ENCODE results near the gene COL8A1.
"Not testable (repeated sequence)": the region's sequence is repeated elsewhere in the genome, so short reads cannot be mapped to it uniquely, and the experiment has no call there.

COL8A1 gene

DNA sequence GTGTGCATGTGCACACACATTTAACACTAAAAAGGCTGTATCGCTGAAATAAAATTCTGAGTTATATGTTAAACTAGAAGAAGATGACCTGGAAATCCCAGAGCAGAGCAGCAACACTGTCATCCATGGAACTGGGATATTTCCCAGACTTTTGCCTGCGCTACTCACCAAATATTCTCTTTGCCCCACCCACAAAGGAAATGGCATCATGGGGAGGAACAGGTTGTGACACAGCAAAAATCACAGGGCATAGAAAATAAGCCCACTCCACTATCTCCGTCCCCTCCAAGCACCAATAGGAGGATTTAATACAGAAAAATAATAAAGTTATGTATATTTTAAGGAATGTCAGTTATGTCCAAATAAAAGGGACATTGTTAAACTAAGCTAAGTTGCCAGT is 71.7 kb downstream of the COL8A1 start:
- DNase-seq (ENCODE audit: low spot score): no peak

DNA sequence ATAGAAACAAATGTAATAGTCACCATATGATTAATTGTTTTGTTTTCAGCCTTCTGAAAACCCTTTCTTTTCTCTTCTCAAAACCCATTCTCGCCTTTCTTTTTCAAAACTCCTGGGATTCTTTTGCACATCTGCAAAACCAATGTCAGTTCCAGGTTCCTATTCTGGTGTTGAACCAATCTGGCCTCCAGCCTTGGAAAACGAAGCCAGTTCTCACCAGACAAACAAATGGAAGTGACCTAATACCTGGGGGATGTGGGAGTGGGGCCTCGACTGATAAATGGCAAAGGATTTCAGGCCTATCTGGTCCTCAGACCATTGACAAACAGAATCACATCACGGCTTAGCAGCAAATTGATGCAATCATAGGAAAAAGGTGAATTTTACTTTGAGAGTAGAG is 73.0 kb downstream of the COL8A1 start:
- no peak for DNase-seq (ENCODE audit: low spot score)

DNA sequence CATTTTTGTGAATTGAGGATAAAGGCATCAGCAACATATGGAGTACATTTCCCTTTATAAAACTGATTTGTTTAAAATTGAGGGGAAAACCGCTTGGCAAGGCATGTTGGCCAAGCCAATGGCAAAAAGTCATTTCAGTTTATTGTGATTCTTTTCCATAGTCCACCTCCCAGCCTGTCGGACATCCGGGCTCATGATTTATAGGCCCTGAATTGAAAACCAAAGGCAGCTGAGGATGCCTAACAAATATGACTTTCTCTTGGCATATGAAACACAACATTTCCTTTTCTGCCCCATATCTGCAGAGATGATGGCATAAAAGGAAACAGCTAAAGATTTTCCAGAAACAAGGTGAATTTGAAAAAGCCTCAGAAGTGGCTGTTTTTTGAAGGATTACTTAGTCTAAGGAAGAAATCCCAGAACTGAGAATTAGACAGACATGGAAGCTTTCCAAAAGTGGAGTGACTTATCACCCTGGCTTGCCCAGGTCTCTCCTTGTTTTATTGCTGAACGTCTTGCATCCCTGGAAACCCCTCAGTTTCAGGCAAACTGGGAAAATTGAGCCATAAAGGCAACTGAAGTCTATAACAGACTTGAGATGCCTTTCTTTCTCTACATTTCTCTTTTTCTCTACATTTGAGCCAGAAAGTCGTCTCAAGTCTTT is 74.0 kb downstream of the COL8A1 start:
- no peak for DNase-seq (ENCODE audit: low spot score)

DNA sequence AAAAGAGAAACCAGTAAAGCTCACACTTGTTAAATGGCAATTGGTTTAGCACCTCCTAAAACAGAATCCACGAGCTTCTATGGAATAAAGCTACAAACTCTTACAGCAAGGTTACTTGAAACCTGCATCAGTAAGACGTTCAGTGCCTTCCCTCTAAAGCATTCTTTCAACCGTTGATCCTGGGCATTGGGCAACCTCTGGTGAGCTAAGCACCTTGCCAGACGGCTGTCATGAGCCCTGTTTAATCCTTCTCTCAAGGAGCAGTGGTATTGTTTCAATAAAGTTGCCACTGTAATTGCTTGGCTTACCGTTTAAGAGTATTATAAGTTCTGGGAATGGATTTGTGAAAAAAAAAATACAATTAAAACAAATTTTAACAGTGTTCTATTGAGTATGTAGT is 75.0 kb downstream of the COL8A1 start:
- DNase-seq (ENCODE audit: low spot score): no peak

DNA sequence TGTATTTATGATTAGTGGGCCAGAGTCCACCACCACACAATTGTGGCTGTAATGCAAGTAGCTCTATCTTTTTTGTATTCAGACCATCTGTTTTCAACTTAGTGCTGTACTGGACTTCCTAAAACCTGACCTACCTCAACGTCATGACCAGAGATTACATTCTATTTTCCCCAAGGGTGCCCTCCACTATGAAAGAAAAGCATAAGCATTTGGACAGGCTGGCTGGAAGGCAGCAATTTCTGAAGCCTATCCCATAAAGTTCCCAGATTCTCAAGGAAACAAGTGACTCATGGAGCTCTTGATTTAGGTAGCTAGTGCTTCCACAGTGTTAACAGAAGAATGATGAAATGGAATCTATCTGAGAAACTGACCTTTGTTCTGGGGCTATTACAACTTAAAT is 75.8 kb downstream of the COL8A1 start:
- DNase-seq (ENCODE audit: low spot score): no peak

DNA sequence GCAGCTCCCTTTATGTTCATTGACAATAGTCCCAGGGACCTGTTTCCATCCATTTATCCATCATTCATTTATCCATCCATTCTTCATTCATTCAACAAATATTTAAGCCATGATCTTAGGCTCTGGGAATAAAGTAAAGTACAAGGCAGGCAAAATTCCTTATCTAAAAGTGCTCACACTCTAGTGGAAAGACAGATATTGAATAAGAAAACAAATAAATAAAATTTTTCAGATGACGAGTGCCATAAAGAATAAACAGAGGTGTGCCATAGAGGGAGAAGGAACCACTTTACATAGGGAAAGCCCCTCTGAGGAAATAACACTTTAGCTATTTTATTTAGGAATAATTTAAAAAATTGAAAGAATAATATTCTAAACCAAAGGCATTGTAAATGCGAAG is 76.2 kb downstream of the COL8A1 start:
- DNase-seq (ENCODE audit: low spot score): no peak

DNA sequence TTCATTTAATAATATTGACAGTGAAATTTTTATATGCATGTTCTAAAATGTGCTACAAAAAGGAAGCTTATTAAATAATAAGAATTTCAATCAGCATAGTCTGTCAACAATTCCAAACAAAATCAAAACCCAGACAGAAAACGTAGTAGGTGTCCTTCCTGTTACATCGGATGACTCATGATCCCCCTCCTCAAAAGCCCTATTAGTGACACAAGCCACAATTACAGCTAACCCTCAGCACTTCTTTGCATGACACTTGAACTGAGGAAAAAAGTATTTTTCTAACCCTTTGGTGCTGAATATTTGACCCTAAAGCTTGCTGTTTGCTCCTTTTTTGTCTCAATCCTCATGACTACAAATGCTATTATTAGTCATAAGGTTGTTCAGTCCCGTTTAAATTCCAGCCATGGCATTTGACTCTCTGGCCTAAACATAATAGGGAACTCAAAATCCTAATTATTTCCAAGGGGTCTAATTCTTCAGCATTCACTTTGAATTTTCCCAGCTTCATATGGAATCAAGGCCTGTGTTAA is 78.1 kb downstream of the COL8A1 start:
- no peak for DNase-seq (ENCODE audit: low spot score)

DNA sequence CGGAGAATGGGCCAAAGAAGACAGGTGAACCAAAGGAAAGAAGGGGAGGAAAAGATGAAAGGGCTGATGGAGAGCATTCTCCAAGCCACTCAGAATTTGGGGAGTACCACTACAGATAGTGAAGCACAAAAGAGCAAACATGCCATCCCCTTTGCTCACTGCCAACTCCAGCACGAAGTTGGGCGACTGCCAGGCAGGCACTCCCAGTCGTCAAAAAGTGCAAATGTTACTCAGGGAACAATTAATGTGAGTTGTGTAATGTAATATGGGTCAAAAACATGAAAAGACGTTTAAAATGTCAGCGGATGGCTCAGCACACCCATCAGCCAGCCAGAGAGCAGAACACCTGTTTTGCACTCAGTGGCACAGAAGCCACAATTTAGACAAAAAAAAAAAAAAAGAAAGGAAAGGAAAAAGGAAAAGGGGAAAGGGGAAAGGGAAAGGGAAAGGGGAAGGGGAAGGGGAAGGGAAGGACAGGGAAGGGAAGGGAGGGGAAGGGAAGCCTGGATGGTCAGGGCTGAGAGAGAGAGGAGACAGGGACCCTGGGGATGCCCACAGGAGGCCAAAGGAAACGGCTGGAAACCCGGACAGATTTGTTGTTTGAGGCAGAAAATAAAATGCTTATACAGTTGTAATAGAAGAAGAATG is 82.7 kb downstream of the COL8A1 start:
- no peak for DNase-seq (ENCODE audit: low spot score)

DNA sequence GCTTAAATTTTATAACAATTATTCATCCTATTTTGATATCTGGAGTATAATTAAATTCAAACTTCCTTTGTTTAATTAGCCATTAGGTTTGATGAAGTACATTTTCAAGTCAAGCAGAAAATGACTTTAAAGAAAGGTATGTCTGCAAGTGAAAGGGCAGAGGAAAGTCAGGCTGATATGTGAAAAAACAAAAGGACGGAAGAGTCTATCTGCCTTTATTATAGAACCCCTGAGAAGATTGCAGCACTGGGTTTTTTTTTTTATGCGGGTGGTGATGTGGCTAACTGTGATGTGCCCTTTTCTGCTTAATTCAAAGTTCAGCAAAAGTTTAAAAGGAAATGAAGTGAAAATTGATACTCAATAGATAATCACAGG is 83.2 kb downstream of the COL8A1 start:
- no peak for DNase-seq (ENCODE audit: low spot score)

DNA sequence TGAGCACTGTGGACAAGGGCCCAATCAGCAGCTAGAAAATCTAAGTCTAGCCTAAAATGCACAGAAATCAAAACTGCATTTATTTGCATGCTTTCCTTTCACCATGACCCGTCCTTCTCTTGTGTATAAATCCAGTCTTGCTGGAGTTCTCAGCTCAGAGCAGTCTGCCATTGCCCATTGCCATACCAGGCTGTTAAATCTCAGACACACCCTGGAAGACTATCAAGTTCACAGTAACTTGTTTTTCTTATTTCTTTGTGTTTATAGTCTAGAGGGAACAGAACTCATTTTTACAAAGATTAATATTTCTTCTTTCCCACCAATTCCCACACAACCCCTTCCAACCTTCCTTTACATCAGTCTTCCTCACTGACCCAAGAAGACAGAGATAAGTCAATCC is 85.9 kb downstream of the COL8A1 start:
- DNase-seq (ENCODE audit: low spot score): no peak

DNA sequence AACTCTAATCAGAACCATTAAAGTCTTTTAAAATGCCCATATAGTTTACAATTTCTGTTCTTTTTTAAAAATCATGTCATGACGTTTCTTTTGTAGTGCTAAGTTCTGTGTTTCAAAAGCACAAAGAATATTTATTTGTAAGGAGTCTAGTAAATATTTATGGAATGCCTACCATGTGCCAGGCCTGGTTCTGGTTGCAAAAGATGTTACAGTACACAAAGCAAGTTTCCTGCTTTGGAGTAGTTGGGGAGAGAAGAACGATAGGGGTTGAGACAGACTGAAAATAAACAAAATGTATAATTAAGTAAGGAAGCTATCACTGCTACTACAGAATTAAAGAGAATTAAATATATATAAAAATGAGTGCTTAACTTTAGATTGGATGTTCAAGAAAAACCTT is 92.5 kb downstream of the COL8A1 start:
- no peak for DNase-seq (ENCODE audit: low spot score)

DNA sequence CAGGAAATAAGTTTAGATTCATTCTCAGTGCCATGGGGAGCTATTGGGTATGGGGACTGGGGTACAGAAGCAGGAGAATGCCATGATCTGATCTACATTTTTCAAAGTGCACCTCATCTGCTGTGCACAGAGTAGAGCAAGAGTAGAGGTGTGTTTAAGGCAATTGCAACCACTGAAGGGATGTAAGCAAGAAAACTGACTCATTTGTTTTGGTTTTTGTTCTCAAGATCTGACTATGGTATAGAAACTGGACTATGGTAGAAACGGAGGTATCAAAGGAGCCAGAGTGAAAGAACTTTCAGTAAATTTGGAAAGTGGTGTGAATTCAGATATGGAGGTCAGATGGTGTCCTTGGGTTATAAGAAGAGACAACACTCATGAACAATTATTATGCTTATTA is 93.1 kb downstream of the COL8A1 start:
- no peak for DNase-seq (ENCODE audit: low spot score)

DNA sequence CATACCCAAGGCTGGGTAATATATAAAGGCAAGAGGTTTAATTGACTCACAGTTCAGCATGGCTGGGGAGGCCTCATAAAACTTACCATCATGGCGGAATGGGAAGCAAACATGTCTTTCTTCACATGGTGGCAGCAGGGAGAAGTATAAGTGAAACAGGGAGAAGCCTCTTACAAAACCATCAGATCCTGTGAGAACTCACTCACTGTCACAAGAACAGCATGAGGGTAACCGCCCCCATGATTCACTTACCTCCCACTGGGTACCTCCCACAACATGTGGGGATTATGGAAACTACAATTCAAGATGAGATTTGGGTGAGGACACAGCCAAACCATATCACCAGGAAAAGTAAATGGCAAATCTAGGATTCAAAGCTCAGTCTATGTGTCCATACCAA is 102.0 kb downstream of the COL8A1 start:
- not testable (repeated sequence) for DNase-seq (ENCODE audit: low spot score)

DNA sequence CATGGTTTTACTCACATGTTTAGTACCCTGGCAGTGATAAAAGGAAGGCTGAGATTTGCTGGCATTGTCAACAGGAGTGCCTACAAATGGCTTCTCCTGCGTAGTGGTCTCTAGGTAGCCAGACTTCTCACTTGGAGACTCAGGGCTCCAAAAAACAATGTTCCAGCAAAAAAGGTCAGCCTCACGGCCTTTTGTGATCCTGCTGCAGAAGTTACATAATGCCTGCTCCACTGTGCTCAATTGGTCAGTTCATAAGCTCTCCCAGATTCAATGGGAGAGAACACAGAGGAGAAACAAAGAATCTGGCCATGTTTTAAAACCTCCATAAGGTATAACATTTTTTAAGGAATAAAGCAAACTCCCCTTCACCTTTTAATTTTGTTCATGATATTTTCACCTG is 103.2 kb downstream of the COL8A1 start:
- no peak for DNase-seq (ENCODE audit: low spot score)

DNA sequence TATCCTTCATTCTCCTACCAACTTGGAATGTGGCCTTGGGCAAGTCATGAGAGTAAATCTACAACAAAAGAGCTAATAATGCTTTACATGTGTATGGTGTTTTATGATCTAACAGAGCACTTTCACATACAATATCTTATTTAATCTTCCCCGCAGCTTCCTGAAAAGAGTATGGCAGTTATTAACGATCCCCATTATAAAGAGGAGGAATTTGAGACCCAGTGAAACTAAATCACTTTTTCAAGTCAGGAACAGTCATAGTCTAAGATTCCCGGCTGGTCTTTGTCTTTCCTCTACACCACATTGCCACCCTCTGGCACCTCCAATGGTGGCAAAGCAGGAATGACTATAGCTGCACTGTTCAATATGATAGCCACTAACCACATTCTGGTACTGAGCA is 109.5 kb downstream of the COL8A1 start:
- no peak for DNase-seq (ENCODE audit: low spot score)

DNA sequence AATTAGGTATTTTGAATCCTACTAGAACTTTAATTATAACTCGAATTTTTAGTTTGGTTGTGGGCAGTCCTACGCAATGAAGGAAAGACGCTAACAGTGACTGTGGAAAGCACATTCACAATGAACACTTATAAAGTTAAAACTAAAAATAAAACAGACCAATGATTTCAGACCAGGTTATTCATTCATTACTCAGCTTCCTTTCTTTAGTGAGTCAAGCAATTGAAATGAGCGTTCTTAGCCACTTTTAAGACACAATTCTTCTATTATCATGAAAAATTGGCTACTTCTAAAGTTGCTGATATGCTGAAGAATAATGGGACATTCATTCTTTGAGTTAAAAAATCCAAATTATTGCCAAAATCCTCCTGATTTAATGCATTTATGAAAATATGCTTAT is 113.3 kb downstream of the COL8A1 start:
- DNase-seq (ENCODE audit: low spot score): no peak

DNA sequence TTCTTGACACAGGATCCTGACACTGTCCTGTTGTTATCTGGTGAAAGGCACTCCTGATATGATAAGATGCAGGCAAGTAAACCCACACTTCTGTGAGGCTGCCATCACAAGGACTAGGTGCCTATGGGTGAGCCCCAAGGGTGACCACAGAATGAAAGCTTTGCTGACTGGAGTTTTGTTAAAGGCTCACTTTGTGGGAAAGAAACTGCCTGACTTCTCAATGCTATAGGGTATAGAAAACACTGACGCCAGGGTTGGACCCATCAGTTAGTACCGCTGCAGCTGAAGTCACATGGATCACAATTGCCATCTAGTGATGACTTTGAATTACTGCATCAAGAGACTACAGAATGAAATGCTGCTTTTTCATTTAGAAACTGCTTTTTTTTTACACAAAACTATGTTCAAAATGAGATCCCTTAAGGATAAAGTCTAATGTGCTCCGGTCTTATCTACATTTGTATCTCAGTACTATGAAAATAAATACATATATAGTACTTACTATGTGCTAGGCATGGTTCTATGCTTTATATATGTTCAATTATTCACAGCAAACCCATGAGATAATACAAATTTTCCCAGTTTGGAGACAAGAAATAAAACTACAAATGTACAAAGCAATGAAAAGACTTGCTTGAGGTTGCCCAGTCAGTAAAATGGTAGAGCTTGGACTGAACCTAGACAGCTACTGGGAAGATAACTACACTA is 115.0 kb downstream of the COL8A1 start:
- peak; percentile 40 for DNase-seq (ENCODE audit: low spot score)

DNA sequence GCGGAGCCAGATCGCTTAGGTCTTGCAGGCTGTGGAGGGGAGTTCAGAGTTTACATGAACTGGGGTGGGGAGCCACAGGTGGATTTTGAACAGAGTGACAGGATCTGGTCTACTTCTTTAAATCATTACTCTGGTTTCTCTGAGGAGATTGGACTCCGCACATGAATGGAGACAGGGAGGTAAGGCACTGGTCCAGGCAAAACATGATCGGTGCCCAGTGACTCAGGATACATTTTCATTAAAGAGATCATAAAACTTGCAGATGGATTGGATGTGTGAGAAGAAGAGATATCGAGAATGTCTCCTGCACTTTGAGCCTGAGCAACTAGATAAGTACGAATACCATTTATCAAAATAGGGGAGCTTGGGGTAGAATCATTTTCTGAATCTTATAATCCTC is 117.4 kb downstream of the COL8A1 start:
- DNase-seq (ENCODE audit: low spot score): no peak

DNA sequence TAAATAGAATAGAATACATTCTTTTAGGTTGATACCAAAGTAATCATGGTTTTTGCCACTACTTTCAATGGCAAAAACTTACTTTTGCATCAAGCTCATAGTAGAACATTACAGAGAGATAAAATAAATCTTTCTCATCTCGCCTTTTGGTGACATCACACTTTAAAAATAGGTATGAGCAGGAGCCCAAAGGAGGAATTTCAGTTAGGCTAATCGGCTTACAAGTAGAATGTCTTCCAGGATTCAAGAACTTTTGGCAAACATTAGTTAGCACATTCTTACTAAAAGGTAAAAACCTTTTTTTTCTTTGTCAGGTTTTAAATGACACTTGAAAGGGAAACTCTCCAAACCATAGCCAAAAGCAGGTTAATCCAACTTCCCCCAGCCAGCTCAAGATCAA is 119.6 kb downstream of the COL8A1 start:
- no peak for DNase-seq (ENCODE audit: low spot score)

DNA sequence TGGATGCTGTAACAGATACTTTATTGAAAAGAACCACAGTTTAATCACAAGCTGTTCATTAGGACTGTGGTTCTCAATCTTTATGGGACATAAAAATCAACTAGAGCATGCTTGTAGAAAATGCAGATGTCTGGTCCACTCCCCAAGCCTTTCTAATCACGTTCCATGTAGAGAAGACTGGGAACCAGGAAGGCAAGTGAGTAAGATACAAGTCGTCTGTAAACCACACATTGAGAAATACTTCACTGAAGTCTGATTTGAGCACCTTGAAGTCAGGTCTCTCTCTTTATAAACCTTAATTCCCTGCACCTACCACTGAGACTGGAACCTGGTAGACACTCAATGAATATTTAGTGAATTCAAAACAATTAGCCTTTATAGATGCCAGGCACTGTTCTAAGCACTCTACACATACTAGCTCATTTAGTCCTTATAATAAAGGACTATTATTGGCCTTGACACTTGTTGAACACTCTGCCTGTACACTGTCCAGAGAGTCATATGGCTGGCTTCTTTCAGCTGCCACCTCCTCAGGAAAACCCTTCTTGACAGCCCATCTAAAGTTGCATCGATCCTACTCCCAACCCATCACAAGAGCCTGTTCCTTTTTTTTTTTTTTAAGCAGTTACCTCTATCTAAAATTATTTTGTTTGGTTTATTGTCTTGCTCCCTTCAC is 120.2 kb downstream of the COL8A1 start:
- no peak for DNase-seq (ENCODE audit: low spot score)

DNA sequence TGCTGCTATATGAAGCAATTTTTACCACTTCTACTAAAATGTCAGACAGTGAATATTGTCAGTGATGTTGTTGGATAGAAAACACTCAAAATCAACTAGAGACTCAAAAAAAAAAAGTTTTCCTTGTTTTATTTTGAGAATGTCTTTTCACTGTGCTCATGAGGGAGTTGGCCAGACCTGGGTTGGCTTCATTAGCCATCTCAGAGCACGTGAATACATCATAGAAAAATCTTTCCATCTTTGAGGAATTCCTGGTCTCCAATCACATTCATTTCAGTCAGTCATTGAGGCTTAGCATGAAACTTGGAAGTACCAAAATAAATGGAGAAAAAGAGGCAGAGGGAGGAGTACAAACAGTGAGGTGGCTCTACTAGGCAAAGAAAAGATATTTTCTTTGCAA is 121.6 kb downstream of the COL8A1 start:
- no peak for DNase-seq (ENCODE audit: low spot score)

DNA sequence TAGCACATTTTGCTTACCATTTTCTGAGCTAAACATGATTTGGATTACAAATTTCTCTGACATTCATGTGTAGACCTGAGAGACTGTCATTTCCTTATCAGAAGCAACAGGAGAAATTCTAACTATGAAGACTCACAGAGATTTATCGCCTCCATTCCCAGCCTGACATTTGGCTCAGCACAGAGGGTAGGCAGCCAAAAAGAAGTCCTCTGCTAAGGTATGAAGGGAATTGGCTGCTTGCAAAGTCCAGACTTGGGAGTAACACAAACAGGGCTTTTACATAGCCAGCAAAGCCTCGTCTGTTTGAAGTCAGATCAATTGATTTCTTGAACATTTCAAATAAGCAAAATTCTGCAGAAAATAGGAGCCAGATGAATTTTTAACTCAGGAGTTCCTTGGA is 122.2 kb downstream of the COL8A1 start:
- DNase-seq (ENCODE audit: low spot score): no peak
